ENCODE data around the gene PRMT3.
"Not testable (repeated sequence)": the region's sequence is repeated elsewhere in the genome, so short reads cannot be mapped to it uniquely, and the experiment has no call there.

PRMT3 gene

DNA sequence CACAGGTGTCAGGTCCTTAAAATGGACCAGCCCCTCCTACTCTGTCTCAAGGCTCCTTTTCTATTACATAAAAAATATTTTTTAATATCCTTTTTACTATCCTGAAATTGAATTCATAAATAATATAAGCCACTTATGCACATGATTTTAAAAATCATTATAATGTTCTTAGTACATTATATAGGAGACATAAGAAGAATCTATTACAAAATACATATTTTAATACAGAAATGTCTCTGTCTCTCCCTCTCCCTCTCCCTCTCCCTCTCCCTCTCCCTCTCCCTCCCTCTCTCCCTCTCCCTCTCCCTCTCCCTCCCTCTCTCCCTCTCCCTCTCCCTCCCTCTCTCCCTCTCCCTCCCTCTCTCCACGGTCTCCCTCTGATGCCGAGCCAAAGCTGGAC lies 159.9 kb downstream of the PRMT3 start:
- no peak for DNase-seq (ENCODE audit: low read depth)
- H3K4me3 ChIP-seq (ENCODE audit: low read depth, low read length): no peak overlapping the region
- TF ChIP-seq, protein P1, sequence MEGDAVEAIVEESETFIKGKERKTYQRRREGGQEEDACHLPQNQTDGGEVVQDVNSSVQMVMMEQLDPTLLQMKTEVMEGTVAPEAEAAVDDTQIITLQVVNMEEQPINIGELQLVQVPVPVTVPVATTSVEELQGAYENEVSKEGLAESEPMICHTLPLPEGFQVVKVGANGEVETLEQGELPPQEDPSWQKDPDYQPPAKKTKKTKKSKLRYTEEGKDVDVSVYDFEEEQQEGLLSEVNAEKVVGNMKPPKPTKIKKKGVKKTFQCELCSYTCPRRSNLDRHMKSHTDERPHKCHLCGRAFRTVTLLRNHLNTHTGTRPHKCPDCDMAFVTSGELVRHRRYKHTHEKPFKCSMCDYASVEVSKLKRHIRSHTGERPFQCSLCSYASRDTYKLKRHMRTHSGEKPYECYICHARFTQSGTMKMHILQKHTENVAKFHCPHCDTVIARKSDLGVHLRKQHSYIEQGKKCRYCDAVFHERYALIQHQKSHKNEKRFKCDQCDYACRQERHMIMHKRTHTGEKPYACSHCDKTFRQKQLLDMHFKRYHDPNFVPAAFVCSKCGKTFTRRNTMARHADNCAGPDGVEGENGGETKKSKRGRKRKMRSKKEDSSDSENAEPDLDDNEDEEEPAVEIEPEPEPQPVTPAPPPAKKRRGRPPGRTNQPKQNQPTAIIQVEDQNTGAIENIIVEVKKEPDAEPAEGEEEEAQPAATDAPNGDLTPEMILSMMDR (IDR thresholded peaks at IDR 0.05; ENCODE audit: control insufficient read depth, extremely low read depth, insufficient read depth): no peak

DNA sequence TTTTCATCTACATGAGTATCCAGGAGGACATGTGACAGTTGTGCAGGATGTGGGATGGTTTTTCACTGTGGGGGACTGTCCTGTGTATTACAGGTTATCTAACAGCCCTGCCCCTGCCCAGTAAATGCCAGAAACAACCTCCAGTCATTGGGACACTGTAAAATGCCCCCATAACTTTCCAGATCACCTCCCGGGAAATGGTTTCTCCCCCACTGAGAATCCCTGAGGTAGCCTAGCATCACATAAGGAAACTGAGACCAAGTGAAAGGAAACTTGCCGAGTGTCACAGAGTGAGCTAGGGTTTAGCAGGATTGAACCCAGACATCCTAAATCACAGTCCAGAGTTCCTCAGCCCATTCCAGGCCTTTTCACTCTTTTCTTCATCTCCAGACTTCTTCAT lies 163.6 kb downstream of the PRMT3 start:
- TF ChIP-seq, protein P1 (IDR thresholded peaks at IDR 0.05; ENCODE audit: control insufficient read depth, extremely low read depth, insufficient read depth): no peak
- DNase-seq (ENCODE audit: low read depth): no peak
- H3K4me3 ChIP-seq (ENCODE audit: low read depth, low read length): no peak overlapping the region

DNA sequence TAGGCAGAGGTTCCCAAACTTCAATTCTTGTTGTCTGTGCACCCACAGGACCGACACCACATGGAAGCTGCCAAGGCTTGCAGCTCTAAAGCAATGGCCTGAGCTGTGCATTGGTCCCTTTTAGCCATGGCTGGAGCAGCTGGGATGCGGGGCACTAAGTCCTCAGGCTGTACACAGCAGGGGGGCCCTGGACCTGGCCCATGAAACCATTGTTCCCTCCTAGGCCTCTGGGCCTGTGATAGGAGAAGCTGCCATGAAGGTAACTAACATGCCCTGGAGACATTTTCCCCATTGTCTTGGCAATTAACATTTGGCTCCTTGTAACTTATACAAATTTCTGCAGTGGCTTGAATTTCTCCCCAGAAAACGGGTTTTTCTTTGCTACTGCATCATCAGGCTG lies 168.3 kb downstream of the PRMT3 start:
- DNase-seq (ENCODE audit: low read depth): no peak
- H3K4me3 ChIP-seq (ENCODE audit: low read depth, low read length): no peak overlapping the region
- TF ChIP-seq, protein P1 (IDR thresholded peaks at IDR 0.05; ENCODE audit: control insufficient read depth, extremely low read depth, insufficient read depth): no peak

DNA sequence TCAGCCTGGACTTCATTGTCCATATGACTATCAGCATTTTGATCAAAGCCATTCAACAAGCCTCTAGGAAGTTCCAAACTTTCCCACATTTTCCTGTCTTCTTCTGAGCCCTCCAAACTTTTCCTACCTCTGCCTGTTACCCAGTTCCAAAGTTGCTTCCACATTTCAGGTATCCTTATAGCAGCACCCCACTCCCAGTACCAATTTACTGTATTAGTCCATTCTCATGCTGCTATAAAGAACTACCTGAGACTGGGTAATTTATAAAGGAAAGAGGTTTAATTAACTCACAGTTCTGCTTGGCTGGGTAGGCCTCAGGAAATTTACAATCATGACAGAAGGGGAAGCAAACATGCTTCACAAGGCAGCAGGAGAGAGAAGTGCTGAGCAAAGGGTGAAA lies 168.9 kb downstream of the PRMT3 start:
- not testable (repeated sequence) for DNase-seq (ENCODE audit: low read depth); H3K4me3 ChIP-seq (ENCODE audit: low read depth, low read length)

DNA sequence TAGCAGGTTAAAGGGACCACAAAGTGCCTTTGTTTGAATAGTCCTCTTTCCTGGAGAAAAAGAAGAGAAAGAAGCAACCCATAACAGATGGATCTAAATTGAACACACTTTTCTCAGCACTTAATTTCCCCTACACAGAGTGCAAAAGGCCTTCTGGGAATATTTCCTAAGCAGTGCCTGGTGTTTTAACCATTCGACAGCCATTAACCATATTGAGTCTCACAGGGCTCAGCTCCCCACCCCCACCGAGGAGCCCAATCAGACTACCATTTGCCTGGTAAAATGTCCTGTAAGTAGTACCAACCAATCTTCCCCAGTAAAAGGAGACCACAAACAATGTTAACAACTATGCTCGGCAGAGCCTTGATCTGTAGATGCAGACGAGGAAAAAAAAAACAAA lies 171.2 kb downstream of the PRMT3 start:
- no peak for DNase-seq (ENCODE audit: low read depth)
- TF ChIP-seq, protein P1 (IDR thresholded peaks at IDR 0.05; ENCODE audit: control insufficient read depth, extremely low read depth, insufficient read depth): no peak
- H3K4me3 ChIP-seq (ENCODE audit: low read depth, low read length): no peak overlapping the region
